H9 (cell line): ENCODE data around the gene VPS35L. TPM values are rescaled to one million over a fixed set of nuclear protein-coding genes. Genes with fewer than 3 reads are reported as not detected.
A peak's percentile ranks its signal among the peaks of the same experiment; 100 is the strongest.

Experiments used
- DNase-seq: peaks from one replicate; pipeline ENCODE4 v3.0.0-alpha.2; 2017
- H2AFZ ChIP-seq: one replicate; pipeline ENCODE4 v1.6.1; 2013; ENCODE audit warnings: mild to moderate bottlenecking, low read length, control low read depth, moderate library complexity
- H2AK5ac ChIP-seq: 2 replicates; pipeline ENCODE4 v1.6.1; 2013; ENCODE audit warnings: low read length, control low read depth, mixed read lengths; ENCODE audit not compliant: insufficient read length
- H2BK120ac ChIP-seq: one replicate; pipeline ENCODE4 v1.6.1; 2013; ENCODE audit warnings: low read depth, mild to moderate bottlenecking, low read length, control low read depth, inconsistent platforms; ENCODE audit not compliant: poor library complexity, severe bottlenecking
- H2BK12ac ChIP-seq: 2 replicates; pipeline ENCODE4 v1.6.1; 2013; ENCODE audit warnings: low read length, control low read depth, mixed read lengths, low read depth; ENCODE audit not compliant: insufficient read length
- H2BK15ac ChIP-seq: 2 replicates; pipeline ENCODE4 v1.6.1; 2013; ENCODE audit warnings: low read depth, low read length, control low read depth
- H2BK20ac ChIP-seq: one replicate; pipeline ENCODE4 v1.6.1; 2013; ENCODE audit warnings: low read depth, mild to moderate bottlenecking, low read length, control low read depth, inconsistent platforms; ENCODE audit not compliant: poor library complexity, severe bottlenecking
- H2BK5ac ChIP-seq: 2 replicates; pipeline ENCODE4 v1.6.1; 2013; ENCODE audit warnings: low read length, control low read depth, mixed read lengths; ENCODE audit not compliant: insufficient read length
- H3K14ac ChIP-seq: 2 replicates; pipeline ENCODE4 v1.6.1; 2013; ENCODE audit warnings: low read length, control low read depth; ENCODE audit not compliant: insufficient read depth
- H3K18ac ChIP-seq: 2 replicates; pipeline ENCODE4 v1.6.1; 2013; ENCODE audit warnings: low read depth, mild to moderate bottlenecking, mixed read lengths, low read length, control low read depth; ENCODE audit not compliant: insufficient read length
- H3K23ac ChIP-seq: 2 replicates; pipeline ENCODE4 v1.6.1; 2013; ENCODE audit warnings: low read length, control low read depth, mixed read lengths, low read depth; ENCODE audit not compliant: insufficient read length
- H3K23me2 ChIP-seq: 2 replicates; pipeline ENCODE4 v1.6.1; 2013; ENCODE audit warnings: low read depth, mild to moderate bottlenecking, mixed read lengths, low read length, control low read depth; ENCODE audit not compliant: insufficient read length, poor library complexity, severe bottlenecking
- H3K27ac ChIP-seq: 2 replicates; pipeline ENCODE4 v1.5.1; 2013; ENCODE audit warnings: low read length, control low read depth, mixed read lengths, low read depth; ENCODE audit not compliant: insufficient read length
- H3K27me3 ChIP-seq: 2 replicates; pipeline ENCODE4 v1.6.1; 2013; ENCODE audit warnings: low read length, control low read depth, inconsistent platforms; ENCODE audit not compliant: insufficient read depth
- H3K4ac ChIP-seq: 2 replicates; pipeline ENCODE4 v1.6.1; 2013; ENCODE audit warnings: low read depth, mild to moderate bottlenecking, control low read depth, inconsistent platforms, low read length, moderate library complexity
- H3K4me1 ChIP-seq: 2 replicates; pipeline ENCODE4 v1.6.1; 2013; ENCODE audit warnings: low read length, control low read depth, inconsistent platforms; ENCODE audit not compliant: insufficient read depth
- H3K4me2 ChIP-seq: 2 replicates; pipeline ENCODE4 v1.6.1; 2013; ENCODE audit warnings: low read length, control low read depth, mixed read lengths; ENCODE audit not compliant: insufficient read length, insufficient read depth
- H3K56ac ChIP-seq: 2 replicates; pipeline ENCODE4 v1.6.1; 2013; ENCODE audit warnings: low read depth, mild to moderate bottlenecking, mixed read lengths, low read length, control low read depth; ENCODE audit not compliant: insufficient read length
- H3K79me1 ChIP-seq: 2 replicates; pipeline ENCODE4 v1.6.1; 2013; ENCODE audit warnings: low read depth, mild to moderate bottlenecking, moderate library complexity, low read length, control low read depth, inconsistent platforms; ENCODE audit not compliant: insufficient read depth, poor library complexity, severe bottlenecking
- H3K79me2 ChIP-seq: 2 replicates; pipeline ENCODE4 v1.6.1; 2013; ENCODE audit warnings: low read length, control low read depth, inconsistent platforms; ENCODE audit not compliant: insufficient read depth
- H3K9ac ChIP-seq: 2 replicates; pipeline ENCODE4 v1.6.1; 2013; ENCODE audit warnings: low read length, control low read depth, mixed read lengths; ENCODE audit not compliant: insufficient read length; ENCODE audit errors: extremely low read depth
- H3K9me3 ChIP-seq: one replicate; pipeline ENCODE4 v1.6.1; 2013; ENCODE audit warnings: low read depth, low read length, inconsistent platforms; ENCODE audit not compliant: control insufficient read depth
- H3T11ph ChIP-seq: one replicate; pipeline ENCODE4 v1.6.1; 2013; ENCODE audit warnings: mild to moderate bottlenecking, low read length, control low read depth, inconsistent platforms
- H4K20me1 ChIP-seq: one replicate; pipeline ENCODE4 v1.6.1; 2013; ENCODE audit not compliant: control insufficient read depth, insufficient read length, insufficient read depth
- H4K5ac ChIP-seq: 2 replicates; pipeline ENCODE4 v1.6.1; 2013; ENCODE audit warnings: low read depth, mild to moderate bottlenecking, mixed read lengths, low read length, control low read depth; ENCODE audit not compliant: insufficient read length
- H4K8ac ChIP-seq: replicated peaks from 2 replicates; pipeline ENCODE4 v1.6.1; 2013; ENCODE audit warnings: low read length, control low read depth, mixed read lengths, low read depth; ENCODE audit not compliant: insufficient read length
- H4K91ac ChIP-seq: 2 replicates; pipeline ENCODE4 v1.6.1; 2013; ENCODE audit warnings: low read depth, mild to moderate bottlenecking, moderate library complexity, mixed read lengths, low read length, control low read depth; ENCODE audit not compliant: insufficient read length
- H3K27ac Mint-ChIP-seq, 3 experiments: 2 replicates in 2 of 3; 3 replicates in 1 of 3; pipeline ENCODE4 v1.8.0; 2020 to 2021; ENCODE audit warnings: mixed read lengths in 3 of 3, mild to moderate bottlenecking in 1 of 3, moderate library complexity in 1 of 3
- H3K27me3 Mint-ChIP-seq: 2 replicates; pipeline ENCODE4 v1.8.0; 2021; ENCODE audit warnings: low read depth, mild to moderate bottlenecking, moderate library complexity, mixed read lengths
- H3K36me3 Mint-ChIP-seq, 3 experiments: 2 replicates in 2 of 3; 3 replicates in 1 of 3; pipeline ENCODE4 v1.8.0; 2020 to 2021; ENCODE audit warnings: low read depth in 3 of 3, mixed read lengths in 3 of 3; ENCODE audit not compliant: insufficient read depth in 1 of 3
- H3K4me1 Mint-ChIP-seq, 2 experiments: 2 replicates each; pipeline ENCODE4 v1.8.0; 2020; ENCODE audit warnings: mixed read lengths in 2 of 2
- H3K4me3 Mint-ChIP-seq, 2 experiments: 2 replicates in 1 of 2; 3 replicates in 1 of 2; pipeline ENCODE4 v1.8.0; 2020 to 2021; ENCODE audit warnings: mild to moderate bottlenecking in 2 of 2, mixed read lengths in 2 of 2, moderate library complexity in 1 of 2
- H3K9me3 Mint-ChIP-seq, 2 experiments: 2 replicates in 1 of 2; 3 replicates in 1 of 2; pipeline ENCODE4 v1.8.0; 2020; ENCODE audit warnings: mild to moderate bottlenecking in 2 of 2, mixed read lengths in 2 of 2, moderate library complexity in 1 of 2
- CTCF ChIP-seq: fragments of 200-600 bp; sonication (generic); conservative IDR thresholded peaks from 3 replicates; pipeline ENCODE4 v1.8.0; 2021; ENCODE audit warnings: antibody characterized with exemption, mild to moderate bottlenecking
- WGBS: extraction: QIAGEN DNeasy Blood & Tissue Kit; methylation state at CpG from one replicate; pipeline ENCODE4 v1.1.7; 2013; ENCODE audit warnings: missing lambda C conversion rate, low lambda C conversion rate, mixed read lengths; ENCODE audit not compliant: insufficient read length; ENCODE audit errors: extremely low coverage; 5-methylcytosine and 5-hydroxymethylcytosine counted together
- total RNA-seq: library from RNA; stranded (reverse); gene quantifications from 2 replicates; pipeline ENCODE4 v1.2.1, GENCODE V29; 2021

The VPS35L gene
- total RNA-seq, 1 experiment from 2014 or later: 58.4 TPM

GRCh38 chr16:19712418-19713058 is 157.0 kb downstream of the VPS35L start:
- no peaks in the 10 kb centered on the region for H3K9me3 Mint-ChIP-seq
- peaks cover 39% of the 10 kb centered on the region for H3K79me2 ChIP-seq
- no peak overlapping the region for H4K8ac ChIP-seq
- no peak overlapping the region for H3K4me2 ChIP-seq
- no peak overlapping the region for H2BK12ac ChIP-seq
- WGBS: no CpG with 5 or more reads among the region's 11 CpGs
- no peak overlapping the region for H3K27ac ChIP-seq
- H3K4me1 ChIP-seq: peaks cover 9% of the 10 kb centered on the region; the same call in 1 of the 2 replicates
- no peak overlapping the region for H3K14ac ChIP-seq
- H3K23me2 ChIP-seq: no peaks in the 10 kb centered on the region
- no peak overlapping the region for H4K91ac ChIP-seq
- H2AK5ac ChIP-seq: no peak overlapping the region
- H3K27me3 Mint-ChIP-seq: no peaks in the 10 kb centered on the region
- H3K9ac ChIP-seq: no peak overlapping the region
- peak overlapping the region in 1 of 3 experiments; percentile 78; a peak in 2 of 7 replicates for H3K27ac Mint-ChIP-seq
- no peaks in the 10 kb centered on the region for H3K27me3 ChIP-seq
- H2BK120ac ChIP-seq: no peak overlapping the region
- no peak for DNase-seq
- H3K4me1 Mint-ChIP-seq: peaks cover 53 to 81% of the 10 kb centered on the region in 2 experiments
- peaks cover 6% of the 10 kb centered on the region for H4K20me1 ChIP-seq
- no peak overlapping the region for H4K5ac ChIP-seq
- no peak overlapping the region for H3K4ac ChIP-seq
- no peak for TF ChIP-seq CTCF
- H3K9me3 ChIP-seq: no peaks in the 10 kb centered on the region
- H2BK20ac ChIP-seq: no peak overlapping the region
- no peak overlapping the region for H2BK5ac ChIP-seq
- no peak overlapping the region for H3K23ac ChIP-seq
- no peak overlapping the region for H2AFZ ChIP-seq
- no peak overlapping the region for H3T11ph ChIP-seq
- H3K56ac ChIP-seq: no peak overlapping the region
- H3K79me1 ChIP-seq: peaks cover 7% of the 10 kb centered on the region
- H3K36me3 Mint-ChIP-seq: peaks cover 59 to 86% (median 72%) of the 10 kb centered on the region in 3 experiments
- H3K4me3 Mint-ChIP-seq: no peak overlapping the region
- H3K18ac ChIP-seq: no peak overlapping the region
- H2BK15ac ChIP-seq: no peak overlapping the region
